HepG2 (cell line): Measurements from ENCODE around the gene COQ8A. TPM values are rescaled to one million over a fixed set of nuclear protein-coding genes. Genes with fewer than 3 reads are reported as not detected.

Experiments used
- ATAC-seq: fragments of 200-7000 bp; cut with Tn5 transposase; 3 replicates; pipeline ENCODE4 v1.9.1; 2020; ENCODE audit warnings: mild to moderate bottlenecking, moderate library complexity
- BruUV-seq: library from RNA; stranded (reverse); fragments of 400-500 nt; replicated peaks from 2 replicates; lab custom pipeline; 2021; lab: Mats Ljungman, UMichigan
- CTCF ChIA-PET: fragments of 300-600 bp; formaldehyde crosslinking; extraction: SDS; loops from one replicate; lab custom pipeline; 2021; ENCODE audit warnings: low total read pairs, inconsistent platforms, low intra/inter-chr PET ratio; lab: Yijun Ruan, JAX
- POLR2A ChIA-PET: fragments of 350-600 bp; sonication (Branson Sonifier 250); formaldehyde crosslinking; loops from one replicate; lab custom pipeline; 2020; ENCODE audit warnings: antibody characterized with exemption, inconsistent platforms; lab: Yijun Ruan, JAX
- DNase-seq: peaks from one replicate; pipeline ENCODE4 v3.0.0-alpha.2; 2015; ENCODE audit warnings: low spot score
- FAIRE-seq: peaks from 3 replicates; lab custom pipeline; 2011; peaks lifted over from hg19 to GRCh38; lab: Jason Lieb, UNC
- H2AFZ ChIP-seq: one replicate; pipeline ENCODE4 v1.6.1; 2011; ENCODE audit warnings: low read length, inconsistent platforms
- H3K27ac ChIP-seq: fragments of 300-600 bp; 3 replicates; pipeline ENCODE4 v1.8.0; 2011; ENCODE audit warnings: mixed run types, mild to moderate bottlenecking, mixed read lengths, low read length, inconsistent platforms; ENCODE audit not compliant: insufficient read depth; ENCODE audit errors: extremely low read length
- H3K27me3 ChIP-seq, 2 experiments: fragments of 200-600 bp in 1 of 2; 2 replicates in 1 of 2; 3 replicates in 1 of 2; pipeline versions ENCODE4 v1.6.0 to v1.8.0; 2011; ENCODE audit warnings: low read length in 2 of 2, mild to moderate bottlenecking in 2 of 2, moderate library complexity in 2 of 2, inconsistent platforms in 1 of 2; ENCODE audit not compliant: insufficient read depth in 2 of 2, control insufficient read depth in 1 of 2
- H3K36me3 ChIP-seq, 2 experiments: fragments of 200-600 bp in 1 of 2; replicated peaks in 1 of 2; 2 replicates in 1 of 2; 3 replicates in 1 of 2; pipeline versions ENCODE4 v1.5.1 to v1.8.0; 2011; ENCODE audit warnings: low read length in 2 of 2, inconsistent platforms in 1 of 2; ENCODE audit not compliant: insufficient read depth in 2 of 2, control insufficient read depth in 1 of 2
- H3K4me1 ChIP-seq: 2 replicates; pipeline ENCODE4 v1.5.1; 2012; ENCODE audit warnings: low read length, inconsistent platforms; ENCODE audit not compliant: insufficient read depth
- H3K4me2 ChIP-seq: 2 replicates; pipeline ENCODE4 v1.6.0; 2011; ENCODE audit warnings: low read depth, low read length, inconsistent platforms
- H3K4me3 ChIP-seq, 3 experiments: fragments of 200-600 bp in 1 of 3; sonication (generic), shearing (Covaris generic) in 1 of 3; replicated peaks in 1 of 3; 2 replicates each; pipeline ENCODE4 v1.5.1; 2011 to 2016; ENCODE audit warnings: low read length in 3 of 3, inconsistent platforms in 2 of 3, low read depth in 2 of 3, mild to moderate bottlenecking in 2 of 3, control low read depth in 1 of 3, mixed read lengths in 1 of 3; ENCODE audit not compliant: insufficient read depth in 1 of 3
- H3K79me2 ChIP-seq: one replicate; pipeline ENCODE4 v1.6.1; 2011; ENCODE audit warnings: low read length, inconsistent platforms; ENCODE audit not compliant: insufficient read depth
- H3K9ac ChIP-seq: 2 replicates; pipeline ENCODE4 v1.6.0; 2011; ENCODE audit warnings: mild to moderate bottlenecking, low read depth, low read length, inconsistent platforms; ENCODE audit not compliant: insufficient read depth
- H3K9me3 ChIP-seq: 2 replicates; pipeline ENCODE4 v1.5.1; 2012; ENCODE audit warnings: mild to moderate bottlenecking, low read length
- H4K20me1 ChIP-seq: 2 replicates; pipeline ENCODE4 v1.6.0; 2011; ENCODE audit warnings: inconsistent platforms, mild to moderate bottlenecking, low read length, moderate library complexity; ENCODE audit not compliant: insufficient read depth
- CENPBD1 ChIP-seq: sonication (generic); formaldehyde crosslinking; IDR thresholded peaks from 2 replicates; pipeline ENCODE4 v1.8.0; 2022; ENCODE audit warnings: missing genetic modification reagents, low read depth, mild to moderate bottlenecking, borderline replicate concordance
- FIP1L1 ChIP-seq: fragments of 200-400 bp; formaldehyde crosslinking; IDR thresholded peaks from 2 replicates; pipeline ENCODE4 v1.6.1; 2018; ENCODE audit warnings: low read depth, mild to moderate bottlenecking, low read length, moderate library complexity, borderline replicate concordance; ENCODE audit not compliant: insufficient read depth
- FOXP4 ChIP-seq: sonication (generic); formaldehyde crosslinking; IDR thresholded peaks from 2 replicates; pipeline ENCODE4 v1.4.0; 2020; ENCODE audit warnings: missing genetic modification reagents
- GPN1 ChIP-seq: sonication (generic); formaldehyde crosslinking; IDR thresholded peaks from 2 replicates; pipeline ENCODE4 v1.5.1; 2020; ENCODE audit warnings: missing genetic modification reagents, borderline replicate concordance
- HNF1A ChIP-seq, 2 experiments: sonication (generic) in 1 of 2; formaldehyde crosslinking in 1 of 2; IDR thresholded peaks; 2 replicates each; pipeline versions ENCODE4 v1.4.0 to v1.6.1; 2016 to 2020; ENCODE audit warnings: borderline replicate concordance in 1 of 2, low read depth in 1 of 2, mild to moderate bottlenecking in 1 of 2, missing genetic modification reagents in 1 of 2
- NFYC ChIP-seq: IDR thresholded peaks from 2 replicates; pipeline ENCODE4 v1.6.1; 2016; ENCODE audit warnings: missing genetic modification reagents, missing compliant biosample characterization
- TRAFD1 ChIP-seq: sonication (generic); formaldehyde crosslinking; IDR thresholded peaks from 2 replicates; pipeline ENCODE4 v1.5.1; 2020; ENCODE audit warnings: missing genetic modification reagents, mild to moderate bottlenecking, borderline replicate concordance
- ZNF737 ChIP-seq: sonication (generic); formaldehyde crosslinking; IDR thresholded peaks from 2 replicates; pipeline ENCODE4 v1.5.0; 2020; ENCODE audit warnings: missing genetic modification reagents, mild to moderate bottlenecking, borderline replicate concordance
- ZSCAN20 ChIP-seq: sonication (generic); formaldehyde crosslinking; IDR thresholded peaks from 2 replicates; pipeline ENCODE4 v1.4.0; 2020; ENCODE audit warnings: missing genetic modification reagents, mild to moderate bottlenecking, borderline replicate concordance
- WGBS: methylation state at CpG from one replicate; pipeline ENCODE4 v1.1.6; 2017; ENCODE audit warnings: low lambda C conversion rate; 5-methylcytosine and 5-hydroxymethylcytosine counted together
- in situ Hi-C: cut with HindIII; loops from 2 replicates; pipeline ENCODE4 v1.10.0; 2017; ENCODE audit warnings: low pct_unique_long_range_greater_than_20kb; ENCODE audit not compliant: extremely low pct_ligation_motif_present
- intact Hi-C: fragments of 100-400 bp; cut with micrococcal nuclease; formaldehyde crosslinking; loops from one replicate; pipeline ENCODE4 v1.10.0; 2022; ENCODE audit not compliant: unreplicated experiment
- polyA plus RNA-seq, 8 experiments: library from polyadenylated mRNA; depleted of rRNA in 3 of 8; stranded (reverse) in 7 of 8; unstranded in 1 of 8; fragments of >200 nt; fragmentation: Illumina TruSeq in 4 of 8; extraction: Trizol in 4 of 8; gene quantifications; 2 replicates each; pipeline versions ENCODE4 v1.2.1 to v1.2.3, GENCODE V29; 2011 to 2016; ENCODE audit warnings: low read depth in 4 of 8, missing spikeins in 1 of 8, mixed read lengths in 1 of 8; ENCODE audit not compliant: insufficient read depth in 1 of 8
- total RNA-seq, 5 experiments: library from RNA; depleted of rRNA; stranded (reverse); fragments of >200 nt; fragmentation: Illumina TruSeq; extraction: Trizol; gene quantifications; 2 replicates each; pipeline ENCODE4 v1.2.3, GENCODE V29; 2016; ENCODE audit warnings: low read depth in 1 of 5

The COQ8A gene
- total and polyA plus RNA-seq, 2 of the 13 experiments (the other 11 are each of a cell fraction or from before 2014, with no cell fraction given) = 60.4 to 88.7 TPM

GRCh38 chr1:226953175-226953800, 13.2 kb downstream of the COQ8A start (continued):
- TF ChIP-seq CENPBD1 (CRISPR knock-in tag) (no peak), GPN1 (no peak), TRAFD1 (CRISPR knock-in tag) (no peak)

GRCh38 chr1:226954337-226954736, 14.2 kb downstream of the COQ8A start:
- DNase-seq (no peak), ATAC-seq (no peak), FAIRE-seq (no peak)
- in situ Hi-C loops = no loop called here
- Histone ChIP-seq H3K4me1 (peaks cover 25% of the 10 kb centered on the region), H3K4me3 (no peak overlapping the region), H3K4me2 (no peak overlapping the region), H3K9me3 (no peaks in the 10 kb centered on the region), H3K9ac (no peak overlapping the region), H3K27me3 (no peaks in the 10 kb centered on the region), H3K79me2 (peaks cover 89% of the 10 kb centered on the region), H3K36me3 (peaks cover 4 to 35% of the 10 kb centered on the region in 2 experiments; a peak in 4 of 5 replicates), H3K27ac (no peak overlapping the region), H2AFZ (no peak overlapping the region), H4K20me1 (peaks cover 48% of the 10 kb centered on the region)
- 87% methylated on average over 3 of the region's 6 CpGs for WGBS
- TF ChIP-seq NFYC (CRISPR knock-in tag) (no peak), HNF1A (IDR thresholded peaks at IDR 0.05; ENCODE audit: low read depth) (no peak), HNF1A (CRISPR knock-in tag; IDR thresholded peaks at IDR 0.05; ENCODE audit: borderline replicate concordance) (no peak), FOXP4 (CRISPR knock-in tag) (no peak), FIP1L1 (no peak), ZNF737 (CRISPR knock-in tag) (no peak), ZSCAN20 (CRISPR knock-in tag) (no peak)
- BruUV-seq = no TSS peak
- ChIA-PET POLR2A (no interaction called here), CTCF (no interaction called here)
- intact Hi-C loops = no loop called here
